Stimulated activated CD4-positive, alpha-beta T cell treated with anti-CD3 and anti-CD28 coated beads, Interleukin-1b, Interleukin-23, amount 100 ng/mL, for 4 hours (primary cell): ENCODE data around the gene ATN1.
"Not testable (repeated sequence)": the region's sequence is repeated elsewhere in the genome, so short reads cannot be mapped to it uniquely, and the experiment has no call there.

Source experiments
- DNase-seq, 2 donors: peaks; one replicate each; pipeline ENCODE4 v3.0.0-alpha.2; 2020; ENCODE audit warnings: low read depth in 2 of 2

The ATN1 gene

DNA sequence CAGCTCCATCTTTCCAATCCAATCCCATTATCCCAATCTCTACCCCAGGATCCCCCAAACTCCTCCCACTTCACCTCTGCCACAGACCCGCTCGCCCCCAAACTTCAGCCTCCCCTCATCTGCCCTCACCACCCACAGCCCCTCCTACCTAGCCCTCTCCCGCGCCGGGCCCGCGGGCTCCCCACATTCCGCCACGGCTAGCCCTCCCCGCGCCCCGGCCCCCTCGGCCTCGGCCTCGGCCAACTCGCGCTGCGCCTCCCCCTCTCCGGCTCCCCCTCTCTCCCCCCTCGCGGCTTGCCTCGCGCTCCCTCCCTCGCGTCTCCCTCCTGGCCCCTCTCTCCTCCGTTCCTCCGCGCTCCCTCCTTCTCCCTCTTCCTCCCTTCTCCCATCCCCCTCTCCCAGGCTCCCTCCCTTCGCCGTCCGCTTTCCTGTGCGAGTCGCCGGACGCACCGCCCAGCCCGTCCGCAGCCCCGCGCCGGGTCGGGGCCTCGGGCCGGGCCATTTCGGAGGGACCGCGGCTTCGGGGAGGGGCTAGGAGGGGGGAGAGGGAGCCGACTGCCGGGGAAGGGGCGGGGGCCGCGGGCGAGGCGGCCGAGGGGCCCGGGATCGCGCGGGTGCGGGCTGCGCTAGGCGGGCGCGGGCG is at the start of gene ATN1:
ATN1 (plus strand) TSS at position 581 of the 643 bp plus-strand sequence. CDS start 6,043 bp downstream, outside the sequence.
- DNase-seq = peak in 1 of 2 donors; percentile 50

GRCh38 chr12:6879824-6880223 is 47.9 kb upstream of the ATN1 start:
- DNase-seq = not testable (repeated sequence)

DNA sequence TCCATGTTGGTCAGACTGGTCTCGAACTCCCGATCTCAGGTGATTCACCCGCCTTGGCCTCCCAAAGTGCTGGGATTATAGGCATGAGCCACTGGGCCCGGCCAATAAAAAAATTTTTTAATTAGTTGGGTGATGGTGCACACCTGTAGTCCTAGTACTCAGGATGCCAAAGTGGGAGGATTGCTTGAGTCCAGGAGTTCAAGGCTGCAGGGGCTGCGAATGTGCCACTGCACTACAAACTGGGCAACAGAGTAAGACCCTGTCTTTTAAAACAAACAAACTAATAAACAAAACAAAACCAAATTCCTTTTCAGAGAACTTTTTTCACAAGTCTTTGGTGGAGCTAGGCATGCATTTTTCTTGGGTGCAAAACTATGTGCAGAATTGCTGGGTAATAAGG is 44.5 kb upstream of the ATN1 start:
- no peak for DNase-seq

DNA sequence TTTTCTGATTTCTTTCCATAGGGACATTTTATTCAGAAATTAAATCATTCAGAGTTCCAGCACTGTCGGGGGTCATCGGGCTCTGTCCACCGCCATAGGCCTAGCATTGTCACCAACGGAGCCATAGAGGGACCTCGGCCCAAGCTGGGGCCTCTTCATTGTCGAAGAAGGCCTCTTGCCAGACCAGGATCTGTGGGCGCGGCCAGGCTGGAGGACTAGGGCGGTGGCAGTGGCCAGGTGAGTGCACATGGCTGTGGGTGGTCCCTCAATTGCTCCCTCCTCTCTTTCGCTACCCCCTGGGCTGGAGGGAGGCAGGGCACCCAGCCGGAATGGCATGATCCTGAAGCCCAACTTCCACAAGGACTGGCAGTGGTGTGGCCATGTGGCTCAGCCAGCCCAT is 44.1 kb upstream of the ATN1 start:
- no peak for DNase-seq

DNA sequence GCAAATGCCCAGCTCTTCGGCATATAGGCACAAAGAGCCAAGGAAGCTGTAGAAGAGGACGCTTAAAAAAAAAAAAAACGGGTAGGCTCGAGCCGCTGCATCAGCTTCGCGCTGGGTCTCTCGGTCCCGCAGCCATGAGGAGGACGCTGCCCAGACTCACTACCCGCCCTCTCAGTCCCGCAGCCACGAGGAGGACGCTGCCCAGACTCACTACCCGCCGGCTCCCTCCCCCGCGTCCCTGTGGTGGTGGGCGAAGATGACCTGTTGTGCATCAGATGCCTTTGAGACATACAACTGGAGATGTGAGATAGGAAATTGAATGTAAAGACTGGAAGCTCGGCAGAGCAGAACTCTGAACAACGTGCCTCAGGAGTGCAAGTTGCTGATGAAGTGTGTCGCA is 43.2 kb upstream of the ATN1 start:
- DNase-seq = no peak

GRCh38 chr12:6886206-6886999 is 41.4 kb upstream of the ATN1 start:
- DNase-seq = not testable (repeated sequence)

DNA sequence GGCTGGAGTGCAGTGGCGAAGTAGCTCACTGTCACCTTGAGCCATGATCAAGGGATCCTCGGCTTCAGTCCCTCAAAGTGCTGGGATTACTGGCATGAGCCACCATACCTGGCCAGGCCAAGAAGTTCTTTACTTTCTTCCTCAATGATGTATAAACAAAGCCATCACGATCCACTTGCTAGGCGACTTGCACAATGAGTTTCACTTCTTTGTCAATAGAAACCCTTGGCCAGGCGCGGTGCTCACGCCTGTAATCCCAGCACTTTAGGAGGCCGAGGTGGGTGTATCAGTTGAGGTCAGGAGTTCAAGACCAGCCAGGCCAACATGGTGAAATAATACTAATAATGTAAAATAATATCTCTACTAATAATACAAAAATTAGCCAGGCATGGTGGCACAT is 40.3 kb upstream of the ATN1 start:
- DNase-seq = no peak

GRCh38 chr12:6888360-6888759 is 39.4 kb upstream of the ATN1 start:
- DNase-seq = no peak

GRCh38 chr12:6888794-6889193 is 39.0 kb upstream of the ATN1 start:
- not testable (repeated sequence) for DNase-seq

DNA sequence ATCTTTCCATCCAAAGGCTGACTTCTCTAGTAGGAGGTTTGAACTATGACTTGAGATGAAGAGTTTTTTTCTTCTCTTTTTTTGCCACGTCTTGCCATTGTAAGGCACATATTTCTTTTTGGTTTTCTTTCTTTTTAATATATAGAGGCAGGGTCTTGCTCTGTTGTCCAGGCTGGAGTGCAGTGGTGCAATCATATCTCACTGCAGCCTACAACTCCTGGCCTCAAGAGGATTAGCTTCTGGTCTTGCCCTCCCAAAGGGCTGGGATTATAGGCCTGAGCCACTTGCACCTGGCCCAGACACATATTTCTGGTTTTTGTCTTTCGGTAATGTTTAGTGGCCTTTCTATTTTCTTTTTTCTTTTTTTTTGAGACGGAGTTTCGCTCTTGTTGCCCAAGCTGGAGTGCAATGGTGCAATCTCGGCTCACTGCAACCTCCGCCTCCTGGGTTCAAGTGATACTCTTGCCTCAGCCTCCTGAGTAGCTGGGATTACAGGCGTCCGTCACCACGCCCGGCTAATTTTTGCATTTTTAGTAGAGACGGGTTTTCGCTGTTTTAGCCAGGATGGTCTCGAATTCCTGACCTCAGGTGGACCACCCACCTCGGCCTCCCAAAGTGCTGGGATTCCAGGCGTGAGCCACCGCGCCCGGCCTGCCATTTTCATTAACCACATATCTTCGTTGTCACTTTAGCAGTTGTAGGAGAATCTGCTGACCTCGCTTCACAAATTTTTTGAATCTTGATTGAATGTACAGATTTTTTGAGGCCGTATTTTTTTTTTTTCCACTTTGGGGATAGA is 37.8 kb upstream of the ATN1 start:
- DNase-seq = not testable (repeated sequence)

DNA sequence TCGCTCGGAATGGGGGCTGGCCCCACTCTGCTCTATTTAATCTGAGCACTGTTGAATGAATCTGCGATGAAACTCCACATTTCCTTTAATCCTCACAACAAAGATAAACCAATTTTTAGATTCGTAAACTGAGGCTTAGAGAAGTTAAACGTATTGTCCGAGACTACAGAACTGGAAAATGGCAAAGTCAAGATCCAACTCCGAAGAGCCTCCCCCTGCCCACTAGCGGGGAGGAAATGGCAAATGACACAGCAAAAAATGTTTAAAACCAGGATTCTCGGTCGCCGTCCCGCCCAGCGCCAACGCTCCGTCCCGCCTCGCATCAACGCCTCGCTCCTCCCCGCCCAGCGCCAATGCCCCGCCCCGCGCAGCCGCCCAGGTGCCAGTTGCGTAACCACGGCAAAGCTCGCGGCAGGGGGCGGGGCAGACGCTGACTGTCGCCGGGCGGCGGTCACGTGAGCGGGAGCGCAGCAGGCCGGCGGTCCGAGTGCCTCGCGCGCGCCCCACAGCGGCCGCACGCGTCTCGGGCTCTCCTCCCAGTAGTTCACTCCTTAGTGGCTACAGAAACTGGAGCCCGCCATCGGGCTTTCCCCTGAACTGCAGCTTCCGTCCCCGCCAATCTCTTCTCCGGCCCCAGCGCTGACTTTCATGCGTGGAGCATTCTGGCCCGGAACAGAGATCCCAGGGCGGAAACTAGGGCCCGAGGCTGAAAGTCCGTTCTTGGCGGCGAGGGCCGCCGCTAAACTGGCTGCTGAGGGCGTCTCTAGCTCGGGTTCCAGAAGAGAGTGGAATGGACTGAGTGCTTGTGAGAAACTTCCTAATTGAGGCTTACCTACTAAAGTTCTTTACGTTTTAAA is 36.7 kb upstream of the ATN1 start:
- peak; percentile 99 for DNase-seq

DNA sequence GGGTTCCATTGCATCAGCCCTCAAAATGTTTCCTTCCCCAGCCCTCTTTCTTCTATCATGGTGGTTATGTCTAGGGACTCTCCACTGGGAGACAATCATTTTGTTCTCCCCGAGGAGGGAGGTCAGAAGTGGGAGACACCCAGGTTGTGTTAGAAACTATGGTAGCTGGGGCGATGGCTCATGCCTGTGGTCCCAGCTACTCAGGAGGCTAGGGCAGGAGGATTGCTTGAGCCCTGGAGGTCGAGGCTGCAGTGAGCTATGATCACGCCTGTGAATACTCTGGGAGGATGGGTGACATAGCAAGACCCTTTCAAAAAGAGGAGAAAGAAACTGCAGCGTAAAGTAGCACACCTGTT is 36.1 kb upstream of the ATN1 start:
- DNase-seq = no peak

DNA sequence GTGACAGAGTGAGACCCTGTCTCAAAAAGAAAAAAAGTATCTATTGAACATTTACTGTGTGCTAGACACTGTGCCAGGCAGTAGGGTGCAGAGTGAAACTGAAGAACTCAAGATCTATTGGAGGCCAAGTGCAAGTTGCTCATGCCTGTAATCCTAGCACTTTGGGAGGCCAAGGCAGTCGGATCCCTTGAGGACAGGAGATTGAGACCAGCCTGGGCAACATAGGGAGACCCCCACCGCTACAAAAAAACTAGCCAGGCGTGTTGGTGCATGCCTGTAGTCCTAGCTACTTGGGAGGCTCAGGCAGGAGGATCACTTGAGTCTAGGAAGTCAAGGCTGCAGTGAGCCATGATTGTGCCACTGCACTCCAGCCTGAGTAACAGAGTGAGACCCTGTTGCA is 35.1 kb upstream of the ATN1 start:
- not testable (repeated sequence) for DNase-seq

GRCh38 chr12:6894321-6894720 is 33.4 kb upstream of the ATN1 start:
- DNase-seq = no peak

DNA sequence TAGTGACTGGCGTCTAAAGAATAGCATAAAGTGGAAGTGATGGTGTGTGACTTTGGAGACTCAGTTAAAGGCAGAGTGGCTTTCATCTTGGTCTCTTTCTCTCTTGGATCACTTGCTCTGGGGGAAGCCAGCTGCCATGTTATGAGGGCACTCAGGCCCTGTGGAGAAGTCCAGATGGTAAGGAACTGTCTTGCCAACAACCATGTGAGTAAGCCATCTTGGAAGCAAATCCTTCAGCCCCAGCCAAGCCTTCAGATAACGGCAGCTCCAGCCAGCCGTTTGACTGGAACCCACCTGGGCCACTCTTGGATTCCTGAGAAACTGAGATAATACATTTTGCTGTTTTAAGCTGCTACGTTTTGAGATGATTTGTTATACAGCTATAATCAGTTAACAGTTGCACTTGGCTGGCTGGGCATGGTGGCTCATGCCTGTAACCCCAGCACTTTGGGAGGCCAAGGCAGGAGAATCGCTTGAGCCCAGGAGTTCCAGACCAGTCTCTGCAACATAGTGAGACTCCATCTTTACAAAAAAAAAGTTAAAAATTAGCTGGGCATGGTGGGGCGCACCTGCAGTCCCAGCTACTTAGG is 30.8 kb upstream of the ATN1 start:
- DNase-seq = no peak

DNA sequence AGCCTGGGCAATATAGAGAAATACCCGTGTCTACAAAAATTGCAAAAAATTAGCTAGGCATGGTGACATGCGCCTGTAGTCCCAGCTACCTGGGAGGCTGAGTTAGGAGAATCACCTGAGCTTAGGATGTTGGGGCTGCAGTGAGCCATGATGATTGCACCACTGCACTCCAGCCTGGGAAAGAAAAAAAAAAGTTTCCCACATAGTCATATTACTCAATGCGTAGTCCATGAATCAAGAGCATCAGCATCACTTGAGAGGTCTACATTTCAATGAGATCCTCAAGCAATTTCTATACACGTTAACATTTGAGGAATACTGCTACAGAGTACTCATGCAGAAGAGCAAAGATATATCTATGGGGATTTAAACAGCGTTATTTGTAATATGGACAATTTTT is 28.3 kb upstream of the ATN1 start:
- no peak for DNase-seq

DNA sequence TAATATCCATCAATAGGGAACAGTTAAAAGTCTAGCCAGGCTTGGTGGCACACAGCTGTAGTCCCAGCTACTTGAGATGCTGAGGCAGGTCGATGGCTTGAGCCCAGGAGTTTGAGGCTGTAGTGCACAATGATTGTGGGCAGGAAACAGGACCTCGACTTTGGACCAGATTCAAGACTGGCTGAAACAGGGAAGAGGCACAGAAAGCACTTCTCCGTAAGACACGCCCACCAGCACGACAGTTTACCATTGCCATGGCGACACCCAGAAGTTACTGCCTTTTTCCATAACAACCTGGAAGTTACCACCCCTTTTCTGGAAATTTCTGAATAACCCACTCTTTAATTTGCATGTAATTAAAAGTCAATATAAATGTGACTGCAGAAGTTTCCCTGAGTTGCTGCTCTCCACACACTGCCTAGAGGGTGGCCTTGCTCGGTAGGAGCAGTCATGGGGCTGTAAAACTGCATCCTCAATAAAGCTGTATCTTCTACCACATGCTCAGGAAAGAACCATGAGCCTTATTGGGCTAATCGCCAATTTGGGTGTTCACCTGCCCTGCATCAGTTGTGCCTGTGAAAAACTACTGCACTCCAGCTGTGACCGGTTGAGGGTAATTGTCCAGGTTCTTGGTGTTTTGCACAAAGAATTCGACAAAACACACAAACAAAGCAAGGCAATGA is 27.8 kb upstream of the ATN1 start:
- no peak for DNase-seq

DNA sequence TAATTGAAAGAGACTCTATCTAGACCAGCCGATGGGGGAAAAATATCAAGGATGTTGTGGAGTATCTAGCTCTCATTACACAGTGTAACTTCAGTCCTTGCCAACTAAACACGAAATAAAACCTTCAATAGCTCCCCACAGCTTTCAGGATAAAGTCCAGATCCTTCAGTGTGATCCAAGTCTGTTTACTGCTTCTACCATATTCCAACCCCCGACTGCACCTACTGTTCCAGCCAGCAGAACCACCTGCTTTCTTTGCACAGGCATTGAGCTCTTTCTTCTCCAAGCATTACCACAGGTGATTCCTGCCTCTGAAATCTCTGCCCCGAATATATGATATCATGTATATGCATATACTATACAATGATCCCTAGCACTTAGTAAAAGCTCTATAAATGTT is 25.3 kb upstream of the ATN1 start:
- no peak for DNase-seq

DNA sequence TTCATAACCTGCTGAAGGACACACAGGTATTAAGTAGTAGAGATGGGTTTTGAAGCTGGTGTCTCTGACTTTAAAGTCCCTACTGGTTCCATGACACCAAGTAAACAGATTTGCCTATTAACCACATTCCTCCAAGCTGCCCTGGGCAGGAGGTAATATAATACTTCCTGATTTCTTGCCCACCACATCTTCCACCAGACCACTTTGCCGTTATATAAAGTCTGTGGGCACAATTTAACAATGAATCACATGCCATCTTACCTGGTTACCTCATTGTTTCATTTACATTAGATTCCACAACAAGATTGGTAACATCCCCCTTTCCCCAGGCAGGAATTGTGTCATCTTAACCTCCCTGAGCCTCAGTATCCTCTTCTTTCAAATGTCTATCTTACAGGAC is 24.0 kb upstream of the ATN1 start:
- DNase-seq = no peak
